H1 (cell line): ENCODE results near the gene AANAT. TPM values are rescaled to one million over a fixed set of nuclear protein-coding genes. Genes with fewer than 3 reads are reported as not detected.

ENCODE experiments used
- CTCF ChIA-PET: fragments of 300-600 bp; sonication (Branson Sonifier 250); formaldehyde crosslinking; loops from one replicate; lab custom pipeline; 2021; ENCODE audit not compliant: partially characterized antibody; lab: Charles Lee
- POLR2A ChIA-PET: fragments of 300-600 bp; sonication (Branson Sonifier 250); formaldehyde crosslinking; loops from one replicate; lab custom pipeline; 2021; ENCODE audit warnings: inconsistent platforms; ENCODE audit not compliant: partially characterized antibody; lab: Charles Lee
- DNase-seq, 2 experiments: peaks; one replicate each; pipeline versions ENCODE4 v3.0.0 to v3.0.0-alpha.2; 2010 to 2022; ENCODE audit warnings: low spot score in 2 of 2, low read depth in 1 of 2, mixed read lengths in 1 of 2
- FAIRE-seq: peaks from 2 replicates; lab custom pipeline; 2011; peaks lifted over from hg19 to GRCh38; lab: Jason Lieb, UNC
- H2AFZ ChIP-seq: 2 replicates; pipeline ENCODE4 v1.8.1; 2012; ENCODE audit warnings: low read length, inconsistent platforms
- H2AK5ac ChIP-seq: 2 replicates; pipeline ENCODE4 v1.6.1; 2013; ENCODE audit warnings: low read depth, low read length
- H2BK120ac ChIP-seq: replicated peaks from 2 replicates; pipeline ENCODE3; 2013; ENCODE audit warnings: low read depth, low read length, inconsistent platforms
- H2BK12ac ChIP-seq: 2 replicates; pipeline ENCODE4 v1.6.1; 2013; ENCODE audit warnings: low read depth, low read length
- H2BK15ac ChIP-seq: 2 replicates; pipeline ENCODE4 v1.6.1; 2013; ENCODE audit warnings: low read length
- H2BK20ac ChIP-seq: 2 replicates; pipeline ENCODE4 v1.6.1; 2013; ENCODE audit warnings: low read length
- H2BK5ac ChIP-seq: 2 replicates; pipeline ENCODE4 v1.6.1; 2013; ENCODE audit warnings: low read depth, low read length
- H3K14ac ChIP-seq: 2 replicates; pipeline ENCODE4 v1.6.1; 2013; ENCODE audit warnings: inconsistent platforms; ENCODE audit not compliant: insufficient read length
- H3K18ac ChIP-seq: 2 replicates; pipeline ENCODE4 v1.6.1; 2013; ENCODE audit warnings: low read length; ENCODE audit errors: extremely low read depth
- H3K23ac ChIP-seq: 2 replicates; pipeline ENCODE4 v1.6.1; 2013; ENCODE audit warnings: inconsistent platforms; ENCODE audit not compliant: insufficient read length
- H3K23me2 ChIP-seq: 2 replicates; pipeline ENCODE4 v1.6.1; 2013; ENCODE audit warnings: low read depth, low read length
- H3K27ac ChIP-seq: 2 replicates; pipeline ENCODE4 v1.6.1; 2011; ENCODE audit warnings: low read depth, low read length, inconsistent platforms
- H3K27me3 ChIP-seq, 4 experiments: replicated peaks in 1 of 4; 1 replicate in 1 of 4; 2 replicates in 3 of 4; pipeline versions ENCODE4 v1.6.1 to v1.8.1; 2011 to 2013; ENCODE audit warnings: low read length in 3 of 4, mild to moderate bottlenecking in 3 of 4, inconsistent platforms in 2 of 4, mixed read lengths in 2 of 4, moderate library complexity in 1 of 4; ENCODE audit not compliant: control insufficient read depth in 3 of 4, insufficient read depth in 3 of 4; ENCODE audit errors: extremely low read depth in 1 of 4
- H3K36me3 ChIP-seq, 4 experiments: 2 replicates each; pipeline versions ENCODE4 v1.6.1 to v1.8.1; 2011 to 2013; ENCODE audit warnings: mild to moderate bottlenecking in 4 of 4, low read length in 3 of 4, moderate library complexity in 2 of 4, control low read depth in 1 of 4, inconsistent platforms in 1 of 4; ENCODE audit not compliant: insufficient read depth in 4 of 4, control insufficient read depth in 2 of 4
- H3K4ac ChIP-seq: replicated peaks from 2 replicates; pipeline ENCODE3; 2013; ENCODE audit warnings: low read length, low read depth, mixed read lengths, inconsistent platforms; ENCODE audit not compliant: insufficient read length
- H3K4me1 ChIP-seq, 4 experiments: replicated peaks in 1 of 4; 1 replicate in 1 of 4; 2 replicates in 3 of 4; pipeline versions ENCODE4 v1.6.1 to v1.8.1; 2011 to 2013; ENCODE audit warnings: low read length in 3 of 4, inconsistent platforms in 2 of 4, mixed read lengths in 1 of 4; ENCODE audit not compliant: insufficient read depth in 4 of 4, control insufficient read depth in 3 of 4
- H3K4me2 ChIP-seq, 2 experiments: 2 replicates each; pipeline versions ENCODE4 v1.6.1 to v1.8.1; 2011 to 2013; ENCODE audit warnings: low read depth in 2 of 2, low read length in 2 of 2, control low read depth in 1 of 2, inconsistent platforms in 1 of 2, mild to moderate bottlenecking in 1 of 2; ENCODE audit not compliant: insufficient read depth in 1 of 2
- H3K4me3 ChIP-seq, 4 experiments: fragments of 200-600, 300-600 bp in 1 of 4; sonication (generic), shearing (Covaris generic), sonication (Bioruptor Twin) in 1 of 4; 2 replicates each; pipeline versions ENCODE4 v1.5.1 to v1.8.1; 2011 to 2016; ENCODE audit warnings: low read length in 4 of 4, low read depth in 3 of 4, control low read depth in 2 of 4, inconsistent platforms in 2 of 4, mild to moderate bottlenecking in 2 of 4, mixed read lengths in 1 of 4, moderate library complexity in 1 of 4; ENCODE audit not compliant: insufficient read depth in 2 of 4; ENCODE audit errors: extremely low read depth in 1 of 4
- H3K56ac ChIP-seq: replicated peaks from 2 replicates; pipeline ENCODE3; 2013; ENCODE audit warnings: low read depth, mild to moderate bottlenecking, mixed read lengths, low read length, inconsistent platforms; ENCODE audit not compliant: insufficient read length
- H3K79me1 ChIP-seq: 2 replicates; pipeline ENCODE4 v1.6.1; 2013; ENCODE audit warnings: low read depth, low read length, control low read depth
- H3K79me2 ChIP-seq, 2 experiments: 2 replicates each; pipeline versions ENCODE4 v1.6.1 to v1.8.1; 2012 to 2013; ENCODE audit warnings: low read length in 2 of 2, mild to moderate bottlenecking in 2 of 2, inconsistent platforms in 1 of 2; ENCODE audit not compliant: insufficient read depth in 2 of 2, control insufficient read depth in 1 of 2
- H3K9ac ChIP-seq, 4 experiments: replicated peaks in 1 of 4; 1 replicate in 1 of 4; 2 replicates in 3 of 4; pipeline versions ENCODE4 v1.6.1 to v1.8.1; 2011 to 2013; ENCODE audit warnings: low read depth in 3 of 4, low read length in 3 of 4, control low read depth in 2 of 4, mild to moderate bottlenecking in 2 of 4, moderate library complexity in 2 of 4, inconsistent platforms in 1 of 4; ENCODE audit errors: extremely low read depth in 1 of 4
- H3K9me3 ChIP-seq, 2 experiments: 2 replicates each; pipeline versions ENCODE4 v1.6.1 to v1.8.1; 2012 to 2013; ENCODE audit warnings: mild to moderate bottlenecking in 2 of 2, moderate library complexity in 2 of 2, control low read depth in 1 of 2, inconsistent platforms in 1 of 2, low read depth in 1 of 2, low read length in 1 of 2, mixed read lengths in 1 of 2; ENCODE audit not compliant: insufficient read depth in 2 of 2
- H4K20me1 ChIP-seq, 2 experiments: replicated peaks in 1 of 2; 2 replicates each; pipeline versions ENCODE3 to v1.8.1; 2011 to 2013; ENCODE audit warnings: inconsistent platforms in 2 of 2, low read length in 2 of 2, mild to moderate bottlenecking in 1 of 2; ENCODE audit not compliant: insufficient read depth in 2 of 2, control insufficient read depth in 1 of 2
- H4K5ac ChIP-seq: 2 replicates; pipeline ENCODE4 v1.6.1; 2013; ENCODE audit warnings: low read length, low read depth, mixed read lengths, inconsistent platforms; ENCODE audit not compliant: insufficient read length
- H4K8ac ChIP-seq: 2 replicates; pipeline ENCODE4 v1.8.0; 2013; ENCODE audit warnings: mild to moderate bottlenecking, moderate library complexity, low read length, inconsistent platforms; ENCODE audit not compliant: insufficient read depth; ENCODE audit errors: extremely low read depth
- H4K91ac ChIP-seq: replicated peaks from 2 replicates; pipeline ENCODE3; 2013; ENCODE audit warnings: low read length, mixed read lengths, inconsistent platforms; ENCODE audit not compliant: insufficient read length
- WGBS, 2 experiments: shearing (Covaris generic) in 1 of 2; methylation state at CpG; one replicate each; pipeline versions ENCODE4 v1.1.6 to v1.1.7; 2013 to 2015; ENCODE audit warnings: low lambda C conversion rate in 2 of 2, mixed read lengths in 2 of 2, inconsistent platforms in 1 of 2, low coverage in 1 of 2, missing lambda C conversion rate in 1 of 2; ENCODE audit not compliant: insufficient replicate concordance in 2 of 2, insufficient coverage in 1 of 2, insufficient read length in 1 of 2; ENCODE audit errors: extremely low coverage in 1 of 2, missing lambda C conversion rate in 1 of 2; 5-methylcytosine and 5-hydroxymethylcytosine counted together
- polyA plus RNA-seq, 7 experiments: library from polyadenylated mRNA; depleted of rRNA in 3 of 7; stranded (reverse) in 5 of 7; unstranded in 2 of 7; fragments of >200 nt in 5 of 7; fragments of 200-250 nt in 2 of 7; gene quantifications; 1 replicate in 5 of 7; 2 replicates in 1 of 7; 4 replicates in 1 of 7; pipeline versions ENCODE4 v1.2.1 to v1.2.3, GENCODE V29; 2011 to 2013; ENCODE audit warnings: missing spikeins in 2 of 7, mixed read lengths in 2 of 7
- total RNA-seq: library from RNA; stranded (reverse); fragmentation: NEBNext Ultra II Directional; extraction: Animal tissue kit (Norgen Biotek cat#: 25700); gene quantifications from 2 replicates; pipeline ENCODE4 v1.2.1, GENCODE V29; 2021

AANAT gene
- total and polyA plus RNA-seq, 2 of the 8 experiments (the other 6 are each of a cell fraction or from before 2014, with no cell fraction given), result 0.53 TPM; not detected in 1

DNA sequence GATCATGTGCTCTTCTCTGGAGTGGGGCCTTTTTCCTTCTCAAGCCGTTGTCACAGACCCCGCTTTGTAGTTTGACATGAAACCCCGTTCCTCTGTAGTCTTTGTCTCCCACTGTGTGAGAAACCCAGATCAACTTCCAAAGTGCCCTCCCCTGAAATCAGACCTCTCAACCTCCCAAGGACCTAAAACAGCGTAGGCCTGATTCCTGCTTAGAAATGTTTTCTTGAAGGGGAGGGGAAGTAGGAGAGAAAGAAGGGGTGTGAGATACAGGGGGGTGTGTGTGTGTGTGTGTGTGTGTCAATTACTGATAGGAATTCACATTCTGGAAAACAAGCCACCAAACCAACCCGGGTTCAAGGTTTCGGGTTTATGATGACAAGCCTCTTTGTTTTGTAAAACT, 15.9 kb upstream of the AANAT start:
- Histone ChIP-seq H3K79me2 (peaks cover 47 to 60% of the 10 kb centered on the region in 2 experiments), H2AFZ (no peak overlapping the region), H4K20me1 (peaks cover 19 to 27% of the 10 kb centered on the region in 2 experiments), H3K56ac (no peak overlapping the region), H3K23me2 (peaks cover 3% of the 10 kb centered on the region; the same call in 1 of the 2 replicates), H2BK15ac (no peak overlapping the region), H4K91ac (no peak overlapping the region), H2BK120ac (no peak overlapping the region), H3K9ac (peak overlapping the region in 1 of 4 experiments; percentile 55; a peak in 4 of 7 replicates), H3K79me1 (peaks cover 8% of the 10 kb centered on the region), H4K8ac (no peak overlapping the region), H3K4ac (no peak overlapping the region), H3K27me3 (no peaks in the 10 kb centered on the region), H2BK20ac (no peak overlapping the region), H3K36me3 (no peaks in the 10 kb centered on the region), H3K4me1 (peaks cover 13 to 33% (median 24%) of the 10 kb centered on the region in 4 experiments), H3K18ac (no peak overlapping the region), H3K27ac (no peak overlapping the region), H2AK5ac (no peak overlapping the region), H3K4me2 (peak overlapping the region; percentile 76 to 81), H3K4me3 (peak overlapping the region; percentile 67 to 84 (median 80); a peak in 5 of 8 replicates), H2BK5ac (no peak overlapping the region), H3K23ac (no peak overlapping the region), H2BK12ac (no peak overlapping the region), H3K9me3 (no peaks in the 10 kb centered on the region), H4K5ac (no peak overlapping the region), H3K14ac (no peak overlapping the region)
- WGBS, 2 experiments, result 61% methylated on average over 6 of the region's 6 CpGs; no CpG with 5 or more reads in 1 of the 2 experiments
- no peak for DNase-seq
- POLR2A ChIA-PET, result interaction anchor here (0.8 to 2.0 kb wide), 5 partner anchors 7 to 35 kb away, joined by 3 to 6 read pairs (median 3); no protein-coding TSS in a partner anchor
- CTCF ChIA-PET, result interaction anchor here (0.6 to 4.7 kb wide), 7 partner anchors 8 to 330 kb away, joined by 3 to 17 read pairs (median 3); no protein-coding TSS in a partner anchor
- FAIRE-seq, result no peak
